Superior temporal gyrus (tissue), 1 donor: ENCODE data around the gene SERHL2.
"Not testable (repeated sequence)": the region's sequence is repeated elsewhere in the genome, so short reads cannot be mapped to it uniquely, and the experiment has no call there.

ENCODE experiments used
- DNase-seq: peaks from one replicate; pipeline ENCODE4 v3.0.0-alpha.2; 2016; ENCODE audit errors: extremely low spot score

SERHL2 gene

GRCh38 chr22:42574046-42574445, 20.3 kb downstream of the SERHL2 start:
- not testable (repeated sequence) for DNase-seq

GRCh38 chr22:42574468-42574867, 20.7 kb downstream of the SERHL2 start:
- DNase-seq = not testable (repeated sequence)

DNA sequence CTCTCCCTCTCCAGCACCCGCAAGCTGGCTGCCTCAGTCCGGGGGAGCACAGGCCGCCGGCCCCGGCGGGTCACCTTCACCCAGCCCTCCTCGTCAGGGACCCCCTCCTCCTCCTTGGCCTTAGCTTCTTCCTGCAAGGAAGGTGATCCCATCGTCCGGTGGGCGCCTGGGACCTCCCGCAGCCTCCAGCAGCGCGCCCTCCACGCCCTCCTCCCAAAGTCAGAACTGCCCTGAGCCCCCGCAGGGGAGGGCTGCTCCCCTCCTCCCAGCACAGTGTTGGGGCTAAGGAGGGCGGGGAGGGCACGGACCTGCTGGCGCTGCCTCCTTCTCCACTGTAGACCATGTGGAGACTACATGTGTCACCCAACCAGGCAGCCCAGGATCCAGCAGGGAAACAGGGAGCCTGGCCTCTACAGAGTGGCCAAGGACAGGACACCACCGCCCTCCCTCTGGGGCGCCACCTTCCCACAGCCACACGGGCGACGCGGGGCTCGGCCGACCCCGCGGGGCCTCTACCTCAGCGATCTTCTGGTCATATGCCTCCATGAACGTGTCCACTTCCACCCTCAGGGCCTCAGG, 22.3 kb downstream of the SERHL2 start:
- not testable (repeated sequence) for DNase-seq

DNA sequence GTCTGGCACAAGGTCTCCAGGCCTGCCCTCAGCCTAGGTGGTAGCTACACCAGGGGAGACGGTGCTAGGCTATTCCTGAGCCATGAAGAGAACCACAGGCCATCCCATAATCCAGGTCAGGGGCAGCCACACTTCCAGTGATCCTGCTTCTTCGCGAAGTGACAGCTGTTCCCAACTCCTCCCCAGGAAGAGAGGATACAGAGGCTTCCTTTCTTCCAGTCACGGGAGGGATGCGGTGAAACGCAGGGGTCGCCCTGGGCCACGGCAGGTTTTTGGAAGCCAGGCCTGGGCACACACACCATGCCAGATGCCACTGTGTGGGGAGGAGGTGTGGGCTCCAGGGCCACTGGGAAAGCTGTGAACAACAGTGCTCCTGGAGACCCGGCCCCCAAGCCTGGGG, 23.4 kb downstream of the SERHL2 start:
- DNase-seq = not testable (repeated sequence)

DNA sequence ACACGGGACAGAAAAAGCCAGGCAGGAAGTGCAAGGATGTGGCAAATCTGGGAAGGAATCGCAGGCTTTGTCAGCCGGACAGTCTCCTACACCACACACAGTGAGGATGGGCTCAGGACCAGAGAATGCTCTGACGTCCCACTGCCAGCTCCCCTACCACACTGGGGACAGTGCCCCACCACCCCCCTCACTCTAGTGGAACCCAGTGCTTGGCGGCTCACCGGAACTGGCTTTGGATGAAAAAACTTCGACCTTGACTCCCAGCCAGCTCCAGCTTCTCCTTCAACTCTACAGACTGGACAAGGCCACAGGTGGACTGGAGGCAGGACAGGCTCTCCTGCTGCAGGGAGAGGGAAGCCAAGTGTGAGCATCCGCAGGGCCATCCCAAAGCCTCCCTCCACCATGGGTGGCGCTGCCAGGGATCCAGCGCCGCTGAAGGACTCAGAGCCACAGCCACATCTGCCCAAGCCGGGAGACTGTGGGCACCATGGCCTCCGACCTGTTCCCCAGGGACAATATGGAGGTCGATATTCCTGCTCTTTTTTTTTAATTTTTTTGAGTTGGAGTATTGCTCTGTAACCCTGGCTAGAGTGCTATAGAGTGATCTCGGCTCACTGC, 24.0 kb downstream of the SERHL2 start:
- DNase-seq = no peak

- DNase-seq = not testable (repeated sequence)
These were observed 26.3 kb downstream of the SERHL2 start for GRCh38 chr22:42580040-42580439.

GRCh38 chr22:42581194-42581761, 27.5 kb downstream of the SERHL2 start:
- not testable (repeated sequence) for DNase-seq

GRCh38 chr22:42581762-42582716, 28.3 kb downstream of the SERHL2 start:
- peak; percentile 49 for DNase-seq

DNA sequence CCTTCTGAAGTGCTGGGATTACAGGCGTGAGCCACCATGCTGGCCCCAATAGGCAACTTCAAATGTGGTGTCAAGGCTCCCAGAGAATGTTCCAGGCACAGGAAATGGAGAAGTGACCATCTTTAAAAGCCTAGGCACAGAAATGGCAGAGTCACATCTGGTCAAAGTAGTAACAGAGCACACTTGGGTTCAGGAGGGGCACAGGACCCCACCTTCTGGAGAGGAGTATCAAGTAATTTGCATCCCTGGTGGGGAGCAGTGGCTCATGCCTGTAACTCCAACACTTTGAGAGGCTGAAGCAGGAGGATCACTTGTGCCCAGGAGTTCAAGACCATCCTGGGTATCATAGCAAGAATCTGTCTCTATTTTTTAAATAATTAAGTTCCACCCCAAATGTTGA, 29.2 kb downstream of the SERHL2 start:
- DNase-seq = no peak

- DNase-seq = no peak
These were observed 30.7 kb downstream of the SERHL2 start for GRCh38 chr22:42584364-42584940.

- no peak for DNase-seq
These were observed 31.3 kb downstream of the SERHL2 start for GRCh38 chr22:42585096-42585495.

DNA sequence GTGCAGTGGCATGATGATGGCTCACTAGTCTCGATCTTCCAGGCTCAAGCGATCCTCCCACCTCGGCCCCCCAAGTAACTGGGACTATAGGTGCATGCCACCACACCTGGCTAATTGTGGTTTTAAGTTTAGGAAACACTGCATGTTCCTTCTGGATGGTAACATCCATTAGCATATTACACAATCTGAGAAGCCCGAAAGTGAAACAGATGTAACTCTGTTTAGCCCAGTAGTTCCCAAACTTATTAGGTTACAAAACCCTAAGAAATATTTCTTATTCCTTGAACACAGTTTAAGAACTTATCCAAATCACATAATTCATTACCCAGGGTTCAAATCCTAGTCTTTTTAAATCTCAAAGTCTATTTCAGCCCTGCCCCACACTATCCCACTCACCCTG, 32.6 kb downstream of the SERHL2 start:
- DNase-seq = no peak

GRCh38 chr22:42587588-42588175, 33.9 kb downstream of the SERHL2 start:
- no peak for DNase-seq

GRCh38 chr22:42591987-42592386, 38.2 kb downstream of the SERHL2 start:
- DNase-seq = no peak

DNA sequence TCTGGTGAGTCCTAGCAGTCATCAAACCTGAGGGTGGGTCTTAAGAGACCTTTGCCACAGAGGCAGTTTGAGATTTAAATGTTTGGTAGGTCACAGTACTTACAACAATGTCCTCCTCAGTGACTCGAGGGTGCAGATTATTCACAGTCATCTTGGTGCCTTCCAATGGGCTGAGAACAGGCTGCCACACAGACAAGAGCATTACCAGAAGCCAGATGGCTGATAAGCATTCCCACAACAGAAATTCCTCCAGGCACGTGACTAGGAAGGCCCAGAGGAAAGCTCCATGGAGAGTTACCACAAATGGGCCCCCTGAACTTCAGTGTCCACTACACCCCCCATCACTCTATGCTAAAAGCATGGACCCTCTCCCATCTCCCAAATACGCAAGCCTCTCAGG, 41.7 kb downstream of the SERHL2 start:
- DNase-seq = no peak

GRCh38 chr22:42596336-42596735, 42.6 kb downstream of the SERHL2 start:
- no peak for DNase-seq

DNA sequence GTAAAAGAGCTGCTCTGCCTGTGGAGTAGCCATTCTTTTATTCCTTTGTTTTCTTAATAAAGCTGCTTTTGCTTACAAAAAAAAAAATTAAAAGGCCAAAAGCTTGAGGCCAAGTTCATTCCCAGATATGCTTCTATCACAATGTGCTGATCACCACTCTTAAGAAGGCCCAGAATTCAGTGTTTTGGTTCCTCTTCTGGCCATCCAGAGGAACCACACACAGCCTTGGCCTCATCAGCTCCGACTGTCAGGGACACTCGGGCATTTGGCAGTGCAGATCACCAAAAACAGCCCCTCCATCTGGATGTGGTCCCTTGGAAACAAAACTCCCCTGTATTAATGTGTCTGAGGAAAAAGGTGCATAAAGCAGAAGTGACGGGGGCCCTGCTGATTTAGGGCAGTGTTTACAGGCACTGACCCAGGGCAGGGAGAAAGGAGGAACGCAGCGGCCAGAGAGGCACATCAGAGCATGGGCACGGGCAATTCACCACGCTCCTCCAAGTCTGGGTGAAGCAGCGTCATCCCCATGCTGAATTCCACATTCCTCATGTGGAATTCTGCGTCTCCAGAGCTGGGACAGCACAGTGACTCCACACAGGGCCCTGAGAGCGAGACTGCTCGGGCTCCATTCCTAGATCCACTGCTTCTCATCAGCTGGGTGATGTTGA, 43.2 kb downstream of the SERHL2 start:
- no peak for DNase-seq

GRCh38 chr22:42601879-42602465, 48.2 kb downstream of the SERHL2 start:
- DNase-seq = no peak

DNA sequence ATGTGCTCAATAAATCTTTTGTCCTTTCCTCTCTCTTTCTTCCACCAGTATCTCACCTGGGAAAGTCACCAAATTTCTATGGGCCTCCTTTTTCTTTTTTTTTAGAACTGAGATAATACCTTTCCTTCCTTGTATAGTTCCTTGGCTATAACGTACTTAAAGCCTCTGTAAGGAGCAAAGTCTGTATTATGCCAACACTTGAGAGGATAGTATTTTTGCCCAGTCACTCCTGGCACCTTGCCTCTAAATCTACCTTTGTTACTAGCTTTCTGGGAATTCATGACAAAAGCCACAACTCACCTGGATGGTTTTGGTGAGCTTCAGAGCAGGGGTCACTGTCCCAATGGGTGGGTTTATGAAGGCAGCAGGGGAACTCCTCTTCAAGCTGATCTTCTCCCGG, 48.7 kb downstream of the SERHL2 start:
- no peak for DNase-seq

DNA sequence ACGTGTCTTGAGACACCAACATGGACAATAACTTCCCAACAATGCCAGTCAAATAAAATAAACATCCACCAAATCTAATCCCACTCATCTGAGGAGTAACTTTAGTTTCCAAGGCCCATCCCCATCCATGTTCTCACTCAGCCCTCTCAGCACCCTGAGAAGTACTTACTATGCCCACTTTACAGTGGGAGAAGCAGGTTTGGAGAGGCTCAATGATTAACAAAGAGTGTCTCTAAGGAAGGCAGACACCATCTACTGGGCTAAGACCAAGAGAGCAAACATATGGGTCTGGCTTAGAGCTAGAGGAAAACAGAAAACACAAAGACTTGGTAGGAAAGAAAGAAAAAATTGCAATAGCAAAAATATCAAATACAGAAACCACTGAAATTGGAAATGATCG, 49.7 kb downstream of the SERHL2 start:
- no peak for DNase-seq

GRCh38 chr22:42604403-42604802, 50.6 kb downstream of the SERHL2 start:
- DNase-seq = no peak
